A673 (cell line): ENCODE data around the gene BEAN1. TPM values are rescaled to one million over a fixed set of nuclear protein-coding genes. Genes with fewer than 3 reads are reported as not detected.

ENCODE experiments used
- BruUV-seq: library from RNA; stranded (reverse); fragments of 400-500 nt; replicated peaks from 2 replicates; lab custom pipeline; 2021; lab: Mats Ljungman, UMichigan
- CTCF ChIA-PET: fragments of 300-600 bp; sonication (Branson Sonifier 250); formaldehyde crosslinking; loops from one replicate; lab custom pipeline; 2022; ENCODE audit warnings: antibody characterized with exemption; lab: Charles Lee
- POLR2A ChIA-PET: fragments of 300-600 bp; sonication (Branson Sonifier 250); formaldehyde crosslinking; loops from one replicate; lab custom pipeline; 2022; ENCODE audit warnings: antibody characterized with exemption; ENCODE audit not compliant: low non-redundant PET; lab: Charles Lee
- DNase-seq: peaks from one replicate; pipeline ENCODE4 v3.0.0-alpha.2; 2015; ENCODE audit warnings: low spot score
- H3K27ac ChIP-seq: fragments of 200-600 bp; sonication (generic); 2 replicates; pipeline ENCODE4 v1.5.1; 2016; ENCODE audit warnings: mixed run types, low read depth, mild to moderate bottlenecking, mixed read lengths, antibody characterized with exemption, low read length; ENCODE audit not compliant: poor library complexity, severe bottlenecking
- H3K27me3 ChIP-seq: fragments of 200-600 bp; sonication (generic); replicated peaks from 2 replicates; pipeline ENCODE4 v1.6.1; 2017; ENCODE audit warnings: mixed run types, low read depth, mild to moderate bottlenecking, mixed read lengths, antibody characterized with exemption, low read length; ENCODE audit not compliant: insufficient read depth, poor library complexity
- H3K36me3 ChIP-seq: fragments of 200-600 bp; sonication (generic); 2 replicates; pipeline ENCODE4 v1.6.1; 2016; ENCODE audit warnings: mixed run types, mild to moderate bottlenecking, mixed read lengths, antibody characterized with exemption, low read length; ENCODE audit not compliant: insufficient read depth, poor library complexity, severe bottlenecking
- H3K4me1 ChIP-seq: fragments of 200-600 bp; sonication (generic); 2 replicates; pipeline ENCODE4 v1.6.1; 2017; ENCODE audit warnings: mixed run types, mild to moderate bottlenecking, mixed read lengths, antibody characterized with exemption, low read length; ENCODE audit not compliant: insufficient read depth, poor library complexity, severe bottlenecking
- H3K4me3 ChIP-seq: fragments of 200-600 bp; sonication (generic); 2 replicates; pipeline ENCODE4 v1.5.1; 2016; ENCODE audit warnings: low read depth, mixed run types, mild to moderate bottlenecking, mixed read lengths, low read length; ENCODE audit not compliant: poor library complexity, severe bottlenecking
- H3K9me3 ChIP-seq: fragments of 200-600 bp; sonication (generic); 2 replicates; pipeline ENCODE4 v1.6.1; 2016; ENCODE audit warnings: mixed run types, low read depth, mild to moderate bottlenecking, mixed read lengths, antibody characterized with exemption, low read length; ENCODE audit not compliant: poor library complexity, severe bottlenecking
- CTCF ChIP-seq: fragments of 300-800, 200-600 bp; sonication (generic); conservative IDR thresholded peaks from 2 replicates; pipeline ENCODE4 v1.5.1; 2017; ENCODE audit warnings: low read depth, mild to moderate bottlenecking, antibody characterized with exemption, low read length, moderate library complexity, mixed read lengths
- EZH2 ChIP-seq: fragments of 200-600 bp; sonication (generic); IDR thresholded peaks from 2 replicates; pipeline ENCODE4 v1.6.1; 2017; ENCODE audit warnings: borderline replicate concordance, low read depth, mild to moderate bottlenecking, mixed read lengths, antibody characterized with exemption, low read length; ENCODE audit not compliant: poor library complexity, severe bottlenecking
- intact Hi-C: fragments of 100-400 bp; cut with micrococcal nuclease; formaldehyde crosslinking; loops from one replicate; pipeline ENCODE4 v1.10.0; 2022; ENCODE audit not compliant: unreplicated experiment
- total RNA-seq: library from RNA; stranded (reverse); gene quantifications from 2 replicates; pipeline ENCODE4 v1.2.3, GENCODE V29; 2021

BEAN1 gene
- total RNA-seq, 1 experiment from 2014 or later, result not detected

- no peak overlapping the region for H3K27ac ChIP-seq
- CTCF ChIA-PET, result interaction anchor here (1.5 kb wide), 1 partner anchor 10 kb away, joined by 3 read pairs; no protein-coding TSS in a partner anchor
- DNase-seq, result no peak
- POLR2A ChIA-PET, result interaction anchor here (0.5 kb wide), 1 partner anchor 15 kb away, joined by 3 read pairs; no protein-coding TSS in a partner anchor
- intact Hi-C loops, result loop anchor here (10.0 kb wide), 1 partner anchor 461 kb away; no protein-coding TSS in a partner anchor
- H3K4me1 ChIP-seq, result peaks cover 28% of the 10 kb centered on the region
- H3K9me3 ChIP-seq, result no peaks in the 10 kb centered on the region
- BruUV-seq, result no TSS peak
- TF ChIP-seq EZH2, result no peak
- no peak for TF ChIP-seq CTCF
- no peaks in the 10 kb centered on the region for H3K36me3 ChIP-seq
- H3K4me3 ChIP-seq, result no peak overlapping the region
- no peaks in the 10 kb centered on the region for H3K27me3 ChIP-seq
These were observed 23.5 kb upstream of the BEAN1 start for GRCh38 chr16:66403531-66404145.

GRCh38 chr16:66405057-66405783 is 21.9 kb upstream of the BEAN1 start:
- intact Hi-C loops, result loop anchor here (5.0 to 10.0 kb wide), 2 partner anchors 322 to 460 kb away; no protein-coding TSS in a partner anchor
- peaks cover 21% of the 10 kb centered on the region for H3K4me1 ChIP-seq
- no peaks in the 10 kb centered on the region for H3K36me3 ChIP-seq
- BruUV-seq, result no TSS peak
- ChIA-PET CTCF (interaction anchor here (0.7 to 1.5 kb wide), 4 partner anchors 12 to 462 kb away, joined by 3 read pairs; no protein-coding TSS in a partner anchor), POLR2A (no interaction called here)
- TF ChIP-seq CTCF, result no peak
- no peak for TF ChIP-seq EZH2
- H3K27me3 ChIP-seq, result no peaks in the 10 kb centered on the region
- no peak overlapping the region for H3K27ac ChIP-seq
- H3K9me3 ChIP-seq, result no peaks in the 10 kb centered on the region
- DNase-seq, result no peak
- no peak overlapping the region for H3K4me3 ChIP-seq

GRCh38 chr16:66406534-66407221 is 20.4 kb upstream of the BEAN1 start:
- no peaks in the 10 kb centered on the region for H3K9me3 ChIP-seq
- no peak for TF ChIP-seq EZH2
- TF ChIP-seq CTCF, result peak; percentile 90
- BruUV-seq, result no TSS peak
- intact Hi-C loops, result loop anchor here (1.0 to 10.0 kb wide), 5 partner anchors 77 to 458 kb away; partner anchors contain the start of gene CMTM3
- ChIA-PET POLR2A (no interaction called here), CTCF (interaction anchor here (0.5 to 1.4 kb wide), 15 partner anchors 33 to 461 kb away, joined by 3 to 5 read pairs (median 3); no protein-coding TSS in a partner anchor)
- H3K27ac ChIP-seq, result no peak overlapping the region
- H3K4me1 ChIP-seq, result peaks cover 15% of the 10 kb centered on the region
- peak overlapping the region; percentile 60 for H3K4me3 ChIP-seq
- H3K27me3 ChIP-seq, result no peaks in the 10 kb centered on the region
- H3K36me3 ChIP-seq, result no peaks in the 10 kb centered on the region
- peak; percentile 81 for DNase-seq
